Spleen (tissue), 11 donors: ENCODE data around the gene TRUB1. TPM values are rescaled to one million over a fixed set of nuclear protein-coding genes. Genes with fewer than 3 reads are reported as not detected.

Source experiments
- DNase-seq: peaks from one replicate; pipeline ENCODE4 v3.0.0-alpha.2; 2020
- H3K27ac ChIP-seq, 8 donors: fragments of 200-600 bp; sonication (generic) in 7 of 8; 1 replicate in 4 of 8; 2 replicates in 4 of 8; pipeline versions ENCODE4 v1.5.0 to v1.8.0; 2016 to 2021; ENCODE audit warnings: inconsistent platforms in 4 of 8, mild to moderate bottlenecking in 4 of 8, moderate library complexity in 1 of 8
- H3K27me3 ChIP-seq, 7 donors: fragments of 200-600 bp; sonication (generic) in 6 of 7; replicated peaks in 1 of 7; 1 replicate in 4 of 7; 2 replicates in 3 of 7; pipeline versions ENCODE4 v1.5.0 to v1.8.0; 2016 to 2021; ENCODE audit warnings: inconsistent platforms in 3 of 7, mild to moderate bottlenecking in 1 of 7
- H3K36me3 ChIP-seq, 6 donors: fragments of 200-600 bp; sonication (generic) in 5 of 6; 1 replicate in 4 of 6; 2 replicates in 2 of 6; pipeline versions ENCODE4 v1.5.0 to v1.8.0; 2016 to 2021; ENCODE audit warnings: inconsistent platforms in 2 of 6
- H3K4me1 ChIP-seq, 6 donors: fragments of 200-600 bp; sonication (generic) in 5 of 6; 1 replicate in 3 of 6; 2 replicates in 3 of 6; pipeline versions ENCODE4 v1.5.0 to v1.8.0; 2016 to 2021; ENCODE audit warnings: inconsistent platforms in 3 of 6
- H3K4me3 ChIP-seq, 8 donors: fragments of 200-600 bp; sonication (generic) in 7 of 8; 1 replicate in 4 of 8; 2 replicates in 4 of 8; pipeline versions ENCODE4 v1.5.0 to v1.8.0; 2016 to 2021; ENCODE audit warnings: inconsistent platforms in 4 of 8, mild to moderate bottlenecking in 4 of 8, moderate library complexity in 2 of 8
- H3K9me3 ChIP-seq, 8 donors: fragments of 200-600 bp; sonication (generic) in 7 of 8; 1 replicate in 4 of 8; 2 replicates in 4 of 8; pipeline versions ENCODE4 v1.5.0 to v1.8.0; 2016 to 2021; ENCODE audit warnings: inconsistent platforms in 4 of 8
- POLR2A ChIP-seq, 3 donors: fragments of 450-650 bp; IDR thresholded peaks; one replicate each; pipeline ENCODE4 v1.5.1; 2017; ENCODE audit warnings: antibody characterized with exemption in 3 of 3, mild to moderate bottlenecking in 1 of 3
- POLR2AphosphoS5 ChIP-seq, 3 donors: sonication (generic); formaldehyde crosslinking; IDR thresholded peaks; one replicate each; pipeline ENCODE4 v1.5.1; 2017; ENCODE audit warnings: antibody characterized with exemption in 3 of 3
- WGBS, 5 donors: extraction: QIAGEN DNeasy Blood & Tissue Kit in 3 of 5; methylation state at CpG; one replicate each; pipeline versions ENCODE4 v1.1.5 to v1.1.7; 2013 to 2018; 5-methylcytosine and 5-hydroxymethylcytosine counted together
- intact Hi-C: fragments of 100-400 bp; cut with DNase I; formaldehyde crosslinking; loops from one replicate; pipeline ENCODE4 v1.15.0; 2023; ENCODE audit warnings: low total_unique reads
- polyA plus RNA-seq, 3 donors: library from polyadenylated mRNA; stranded (reverse); fragments of 200-250 nt; gene quantifications; one replicate each; pipeline ENCODE4 v1.2.1, GENCODE V29; 2013
- total RNA-seq, 7 donors: library from RNA; depleted of rRNA in 3 of 7; stranded (reverse); fragments of >200 nt in 3 of 7; fragmentation: NEBNext Ultra II Directional in 4 of 7; extraction: Animal tissue kit (Norgen Biotek cat#: 25700) in 4 of 7; gene quantifications; one replicate each; pipeline versions ENCODE4 v1.1.0 to v1.2.1, GENCODE V29; 2016 to 2021
- TF ChIP-seq, protein P1 (sequence below), 11 experiments: fragments of 200-600 bp in 7 of 11; fragments of 450-650 bp in 4 of 11; sonication (generic) in 4 of 11; IDR thresholded peaks in 8 of 11; conservative IDR thresholded peaks in 3 of 11; 1 replicate in 7 of 11; 2 replicates in 4 of 11; pipeline versions ENCODE4 v1.4.0 to v1.8.0; 2016 to 2021; ENCODE audit warnings: antibody characterized with exemption in 11 of 11, inconsistent platforms in 4 of 11, mild to moderate bottlenecking in 1 of 11
- donor health status: healthy with polysubstance abuse.
- donor health status: DM: no; HTN: no; CAD: no; lungs with moderate emphysema.
- donor health status: DM: no; HTN: no; CAD: no.
- donor health status: Bipolar disorder and iron deficiency.
- donor health status: healthy.
- donor health status: DM: no; HTN: no; CAD: no.
- donor health status: DM: yes; HTN: yes; CAD: no.

Gene TRUB1
- total and polyA plus RNA-seq, 10 donors: 4.8 to 22.8 (median 12.8) TPM

DNA sequence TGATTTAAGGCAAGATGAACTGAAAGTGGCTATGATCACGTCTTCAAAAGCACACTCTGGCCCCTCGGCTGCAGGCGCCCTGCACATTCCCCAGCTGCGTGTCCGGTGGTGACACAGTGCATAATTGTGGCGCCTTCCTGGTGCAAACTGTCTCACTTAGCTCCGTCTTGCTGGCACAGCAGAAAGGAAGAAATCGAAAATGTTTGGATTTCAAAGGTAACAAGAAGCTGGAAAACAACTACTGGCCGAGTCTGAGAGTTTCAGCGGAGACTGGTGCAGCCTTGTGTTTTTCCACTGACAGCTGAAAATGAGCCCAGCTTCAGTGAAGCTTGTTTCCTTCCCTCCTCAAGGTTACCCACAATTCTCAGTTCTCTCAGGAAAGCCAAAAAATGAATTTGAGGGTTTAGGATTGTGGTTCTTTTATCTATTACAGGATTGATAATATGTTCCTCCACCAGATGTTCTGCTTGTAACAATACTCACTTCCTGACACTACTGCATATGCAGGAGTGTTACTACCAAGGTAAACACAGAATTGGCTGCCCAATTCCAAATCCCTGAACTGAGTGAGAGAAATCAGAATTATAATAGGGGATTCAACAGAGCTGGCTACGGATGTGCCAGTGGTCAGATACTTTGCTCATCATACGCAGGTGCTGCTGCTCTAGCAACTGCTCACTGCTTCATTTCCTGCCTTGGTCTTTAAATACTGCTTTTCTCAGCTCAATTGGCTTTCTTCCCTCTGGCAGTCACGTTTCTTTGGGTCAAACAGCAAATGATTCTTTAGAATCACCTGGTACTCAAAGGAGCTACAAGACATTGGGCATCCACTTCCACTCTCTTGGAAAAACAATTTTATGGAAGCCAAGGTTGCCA lies 63.7 kb downstream of the TRUB1 start:
- Histone ChIP-seq H3K36me3 (no peaks in the 10 kb centered on the region), H3K9me3 (no peaks in the 10 kb centered on the region), H3K27ac (peak overlapping the region in 4 of 8 donors; percentile 14 to 51 (median 36)), H3K4me3 (peak overlapping the region in 2 of 8 donors; percentile 28 to 52), H3K27me3 (no peaks in the 10 kb centered on the region), H3K4me1 (peaks cover 0 to 10% (median 4%) of the 10 kb centered on the region in 6 donors)
- WGBS, 5 donors: 46 to 66% (median 51%) methylated on average over 13 of the region's 13 CpGs
- no peak for TF ChIP-seq POLR2A (IDR thresholded peaks at IDR 0.05)
- peak in 1 of 3 donors; percentile 53 for TF ChIP-seq POLR2AphosphoS5 (IDR thresholded peaks at IDR 0.05)
- DNase-seq: no peak
- intact Hi-C loops: no loop called here

DNA sequence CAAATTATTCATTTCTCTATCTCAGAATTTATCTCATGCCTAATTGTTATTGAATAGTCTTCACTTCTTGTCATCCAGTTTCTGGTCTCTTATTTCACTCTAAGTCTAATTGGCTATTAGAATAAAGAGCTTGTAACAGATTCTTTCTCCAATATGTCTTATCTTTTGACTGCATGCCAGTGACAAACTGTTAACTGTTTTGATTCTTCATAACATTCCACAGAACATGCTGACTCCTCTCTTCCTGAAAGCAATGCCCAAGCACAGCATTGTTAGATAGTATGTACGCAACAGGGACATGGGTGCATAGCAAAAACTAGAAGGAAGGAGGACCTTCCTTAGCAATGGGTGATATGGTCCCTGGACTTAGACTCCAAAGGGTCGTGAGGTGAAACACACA lies 65.4 kb downstream of the TRUB1 start:
- TF ChIP-seq POLR2A (IDR thresholded peaks at IDR 0.05) (no peak), POLR2AphosphoS5 (IDR thresholded peaks at IDR 0.05) (no peak)
- TF ChIP-seq, protein P1, sequence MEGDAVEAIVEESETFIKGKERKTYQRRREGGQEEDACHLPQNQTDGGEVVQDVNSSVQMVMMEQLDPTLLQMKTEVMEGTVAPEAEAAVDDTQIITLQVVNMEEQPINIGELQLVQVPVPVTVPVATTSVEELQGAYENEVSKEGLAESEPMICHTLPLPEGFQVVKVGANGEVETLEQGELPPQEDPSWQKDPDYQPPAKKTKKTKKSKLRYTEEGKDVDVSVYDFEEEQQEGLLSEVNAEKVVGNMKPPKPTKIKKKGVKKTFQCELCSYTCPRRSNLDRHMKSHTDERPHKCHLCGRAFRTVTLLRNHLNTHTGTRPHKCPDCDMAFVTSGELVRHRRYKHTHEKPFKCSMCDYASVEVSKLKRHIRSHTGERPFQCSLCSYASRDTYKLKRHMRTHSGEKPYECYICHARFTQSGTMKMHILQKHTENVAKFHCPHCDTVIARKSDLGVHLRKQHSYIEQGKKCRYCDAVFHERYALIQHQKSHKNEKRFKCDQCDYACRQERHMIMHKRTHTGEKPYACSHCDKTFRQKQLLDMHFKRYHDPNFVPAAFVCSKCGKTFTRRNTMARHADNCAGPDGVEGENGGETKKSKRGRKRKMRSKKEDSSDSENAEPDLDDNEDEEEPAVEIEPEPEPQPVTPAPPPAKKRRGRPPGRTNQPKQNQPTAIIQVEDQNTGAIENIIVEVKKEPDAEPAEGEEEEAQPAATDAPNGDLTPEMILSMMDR (IDR thresholded peaks at IDR 0.05 in 8 of 11, conservative IDR thresholded peaks at IDR 0.05 in 3 of 11): no peak
- Histone ChIP-seq H3K4me1 (peaks cover 0 to 10% (median 4%) of the 10 kb centered on the region in 6 donors), H3K36me3 (no peaks in the 10 kb centered on the region), H3K4me3 (no peak overlapping the region), H3K27ac (no peak overlapping the region), H3K27me3 (peaks cover 0 to under 1% (median 0%) of the 10 kb centered on the region in 7 donors), H3K9me3 (no peaks in the 10 kb centered on the region)
- DNase-seq: no peak
- 90 to 95% (median 91%) methylated on average over 2 of the region's 2 CpGs for WGBS, 5 donors
- intact Hi-C loops: no loop called here

DNA sequence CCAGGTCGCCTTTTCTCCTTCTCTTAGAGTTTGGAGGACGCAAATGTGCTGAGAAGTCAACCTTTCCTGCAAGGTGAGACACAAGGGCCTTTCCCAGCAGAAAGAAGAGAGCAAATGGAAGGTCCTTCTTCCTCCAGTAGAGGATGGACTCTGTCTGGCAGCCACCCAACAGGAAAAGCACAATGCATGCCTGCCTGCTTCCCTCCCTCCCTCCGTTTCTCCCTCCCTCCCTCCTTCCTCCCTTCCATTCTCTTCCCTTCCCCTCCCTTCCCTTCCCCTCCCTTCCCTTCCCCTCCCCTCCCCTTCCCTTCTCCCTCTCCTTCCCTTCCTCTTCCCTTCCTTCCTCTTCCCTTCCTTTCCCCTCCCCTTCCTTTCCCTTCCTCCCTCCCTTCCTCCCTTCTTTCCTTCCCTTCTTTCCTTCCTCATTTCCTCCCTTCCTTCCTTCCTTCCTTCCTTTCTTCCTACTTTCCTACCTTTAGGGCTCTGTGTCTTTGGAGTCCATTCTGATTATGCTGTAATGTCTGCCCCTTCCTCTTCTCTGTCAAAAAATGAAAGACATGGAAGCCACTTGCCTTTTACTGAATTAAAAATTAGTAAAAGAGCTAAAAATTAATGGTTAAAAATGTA lies 66.4 kb downstream of the TRUB1 start:
- H3K27ac ChIP-seq: no peak overlapping the region
- H3K9me3 ChIP-seq: no peaks in the 10 kb centered on the region
- intact Hi-C loops: no loop called here
- WGBS, 5 donors: 62 to 80% (median 68%) methylated on average over 3 of the region's 3 CpGs
- TF ChIP-seq POLR2A (IDR thresholded peaks at IDR 0.05) (no peak), POLR2AphosphoS5 (IDR thresholded peaks at IDR 0.05) (no peak)
- TF ChIP-seq, protein P1 (IDR thresholded peaks at IDR 0.05 in 8 of 11, conservative IDR thresholded peaks at IDR 0.05 in 3 of 11): no peak
- peaks cover 0 to 10% (median 4%) of the 10 kb centered on the region in 6 donors for H3K4me1 ChIP-seq
- H3K36me3 ChIP-seq: no peaks in the 10 kb centered on the region
- DNase-seq: no peak
- H3K27me3 ChIP-seq: peaks cover 0 to 9% (median 0%) of the 10 kb centered on the region in 7 donors
- no peak overlapping the region for H3K4me3 ChIP-seq

DNA sequence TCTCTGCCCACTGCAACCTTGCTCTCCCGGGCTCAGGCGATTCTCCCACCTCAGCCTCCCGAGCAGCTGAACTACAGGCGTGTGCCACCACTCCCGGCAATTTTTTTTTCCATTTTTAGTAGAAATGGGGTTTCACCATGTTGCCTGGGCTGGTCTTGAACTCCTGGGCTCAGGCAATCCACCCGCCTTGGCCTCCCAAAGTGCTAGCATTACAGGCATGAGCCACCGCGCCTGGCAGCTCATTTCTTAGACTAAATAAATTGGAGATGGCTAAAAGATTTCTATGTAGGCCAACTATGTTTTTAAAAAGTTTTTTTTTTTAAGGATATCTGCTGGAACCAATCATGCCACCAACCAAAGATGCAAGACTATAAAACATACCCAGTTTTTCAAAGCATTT lies 67.8 kb downstream of the TRUB1 start:
- Histone ChIP-seq H3K4me3 (no peak overlapping the region), H3K9me3 (no peaks in the 10 kb centered on the region), H3K4me1 (peaks cover 0 to 10% (median 4%) of the 10 kb centered on the region in 6 donors), H3K27ac (no peak overlapping the region), H3K36me3 (no peaks in the 10 kb centered on the region), H3K27me3 (peaks cover 0 to 15% (median 0%) of the 10 kb centered on the region in 7 donors)
- WGBS, 5 donors: 91 to 97% (median 92%) methylated on average over 8 of the region's 8 CpGs
- no peak for TF ChIP-seq POLR2AphosphoS5 (IDR thresholded peaks at IDR 0.05)
- TF ChIP-seq POLR2A (IDR thresholded peaks at IDR 0.05): no peak
- TF ChIP-seq, protein P1 (IDR thresholded peaks at IDR 0.05 in 8 of 11, conservative IDR thresholded peaks at IDR 0.05 in 3 of 11): no peak
- intact Hi-C loops: no loop called here
- no peak for DNase-seq
